Mucosa of stomach (tissue), 1 donor: ENCODE results near the gene IPO13.

ENCODE experiments used
- H3K27me3 ChIP-seq: one replicate; pipeline ENCODE4 v1.7.0; 2013; ENCODE audit warnings: mild to moderate bottlenecking, low read length; ENCODE audit not compliant: control insufficient read depth, insufficient read depth
- H3K36me3 ChIP-seq: one replicate; pipeline ENCODE4 v1.7.0; 2013; ENCODE audit warnings: low read length; ENCODE audit not compliant: control insufficient read depth, insufficient read depth
- H3K4me1 ChIP-seq: one replicate; pipeline ENCODE4 v1.7.0; 2013; ENCODE audit warnings: mild to moderate bottlenecking, low read length; ENCODE audit not compliant: control insufficient read depth, insufficient read depth
- H3K4me3 ChIP-seq: one replicate; pipeline ENCODE4 v1.7.0; 2013; ENCODE audit warnings: low read length
- H3K9ac ChIP-seq: one replicate; pipeline ENCODE4 v1.7.0; 2013; ENCODE audit warnings: mild to moderate bottlenecking, low read length, moderate library complexity
- H3K9me3 ChIP-seq: one replicate; pipeline ENCODE4 v1.7.0; 2013; ENCODE audit warnings: mild to moderate bottlenecking, low read length, moderate library complexity; ENCODE audit not compliant: control insufficient read depth
- donor health status: Pancreatic carcinoma.

Gene IPO13

GRCh38 chr1:43913666-43914360 is 32.9 kb upstream of the IPO13 start:
- Histone ChIP-seq H3K4me1 (no peaks in the 10 kb centered on the region), H3K9me3 (no peaks in the 10 kb centered on the region), H3K4me3 (no peak overlapping the region), H3K9ac (no peak overlapping the region), H3K36me3 (no peaks in the 10 kb centered on the region), H3K27me3 (no peaks in the 10 kb centered on the region)

- H3K4me3 ChIP-seq: no peak overlapping the region
- no peaks in the 10 kb centered on the region for H3K4me1 ChIP-seq
- H3K9me3 ChIP-seq: no peaks in the 10 kb centered on the region
- H3K27me3 ChIP-seq: no peaks in the 10 kb centered on the region
- H3K36me3 ChIP-seq: no peaks in the 10 kb centered on the region
- H3K9ac ChIP-seq: no peak overlapping the region
Measured at GRCh38 chr1:43914576-43915525, 31.9 kb upstream of the IPO13 start.

- H3K9ac ChIP-seq: no peak overlapping the region
- no peaks in the 10 kb centered on the region for H3K36me3 ChIP-seq
- no peak overlapping the region for H3K4me3 ChIP-seq
- no peaks in the 10 kb centered on the region for H3K27me3 ChIP-seq
- no peaks in the 10 kb centered on the region for H3K9me3 ChIP-seq
- no peaks in the 10 kb centered on the region for H3K4me1 ChIP-seq
Measured at GRCh38 chr1:43919906-43920305, 26.8 kb upstream of the IPO13 start.

DNA sequence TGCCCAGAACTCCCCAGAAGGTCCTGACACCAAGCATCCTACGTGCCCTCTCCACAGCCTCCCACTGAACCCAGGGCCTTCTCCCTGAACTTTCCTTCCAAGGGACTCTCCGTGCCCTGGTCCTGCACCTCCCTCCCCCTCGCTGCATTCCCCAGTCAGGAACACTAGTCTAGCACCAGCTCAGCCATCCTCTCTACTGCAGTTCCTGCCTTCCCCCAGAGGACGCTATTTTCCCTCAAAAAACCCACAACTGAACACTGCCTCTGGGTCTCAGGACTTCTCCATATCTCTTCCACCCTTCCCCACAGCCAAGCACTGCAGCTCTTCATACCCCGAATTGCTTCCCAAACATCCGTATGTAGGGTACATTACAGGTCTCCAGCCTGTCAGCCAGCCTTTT is 25.7 kb upstream of the IPO13 start:
- Histone ChIP-seq H3K9ac (no peak overlapping the region), H3K4me3 (no peak overlapping the region), H3K27me3 (no peaks in the 10 kb centered on the region), H3K4me1 (no peaks in the 10 kb centered on the region), H3K9me3 (no peaks in the 10 kb centered on the region), H3K36me3 (no peaks in the 10 kb centered on the region)

GRCh38 chr1:43924516-43924915 is 22.2 kb upstream of the IPO13 start:
- no peaks in the 10 kb centered on the region for H3K36me3 ChIP-seq
- H3K9ac ChIP-seq: no peak overlapping the region
- no peaks in the 10 kb centered on the region for H3K9me3 ChIP-seq
- no peak overlapping the region for H3K4me3 ChIP-seq
- H3K4me1 ChIP-seq: no peaks in the 10 kb centered on the region
- no peaks in the 10 kb centered on the region for H3K27me3 ChIP-seq

DNA sequence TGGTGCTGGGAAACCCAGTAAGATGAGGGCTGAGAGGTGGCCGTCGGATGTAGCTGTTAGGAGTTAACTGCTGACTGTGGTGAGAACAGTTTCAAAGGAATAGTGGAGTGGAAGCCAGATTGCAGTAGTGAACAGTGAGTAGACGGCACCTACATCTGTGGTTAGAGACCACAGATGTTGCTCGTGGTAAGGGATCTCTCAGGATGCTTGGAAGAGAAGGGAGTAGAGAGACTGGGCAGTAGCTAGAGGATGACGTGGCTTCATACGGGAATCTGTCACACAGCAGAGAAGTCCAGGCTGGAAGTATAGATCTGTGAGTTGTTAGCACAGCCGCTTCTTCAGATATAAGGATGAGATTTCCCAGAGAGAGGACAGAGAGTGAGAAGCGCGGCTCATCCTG is 20.9 kb upstream of the IPO13 start:
- H3K9ac ChIP-seq: no peak overlapping the region

DNA sequence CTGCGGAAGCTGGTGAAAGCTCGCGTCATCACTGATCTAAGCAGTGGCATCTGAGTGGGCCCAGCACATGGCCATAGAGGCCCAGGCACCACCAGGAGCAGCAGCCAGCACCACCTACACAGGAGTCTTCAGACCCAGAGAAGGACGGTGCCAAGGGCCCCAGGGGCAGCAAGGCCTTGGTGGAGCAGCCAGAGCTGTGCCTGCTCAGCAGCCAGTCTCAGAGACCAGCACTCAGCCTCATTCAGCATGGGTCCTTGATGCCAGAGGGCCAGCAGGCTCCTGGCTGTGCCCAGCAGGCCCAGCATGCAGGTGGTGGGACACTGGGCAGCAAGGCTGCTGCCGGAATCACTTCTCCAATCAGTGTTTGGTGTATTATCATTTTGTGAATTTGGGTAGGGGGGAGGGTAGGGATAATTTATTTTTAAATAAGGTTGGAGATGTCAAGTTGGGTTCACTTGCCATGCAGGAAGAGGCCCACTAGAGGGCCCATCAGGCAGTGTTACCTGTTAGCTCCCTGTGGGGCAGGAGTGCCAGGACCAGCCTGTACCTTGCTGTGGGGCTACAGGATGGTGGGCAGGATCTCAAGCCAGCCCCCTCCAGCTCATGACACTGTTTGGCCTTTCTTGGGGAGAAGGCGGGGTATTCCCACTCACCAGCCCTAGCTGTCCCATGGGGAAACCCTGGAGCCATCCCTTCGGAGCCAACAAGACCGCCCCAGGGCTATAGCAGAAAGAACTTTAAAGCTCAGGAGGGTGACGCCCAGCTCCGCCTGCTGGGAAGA is 16.4 kb upstream of the IPO13 start:
- Histone ChIP-seq H3K9ac (no peak overlapping the region), H3K4me1 (peaks cover 20% of the 10 kb centered on the region), H3K36me3 (no peaks in the 10 kb centered on the region), H3K27me3 (peaks cover 28% of the 10 kb centered on the region), H3K4me3 (no peak overlapping the region), H3K9me3 (no peaks in the 10 kb centered on the region)

More for the DNA sequence above, 20.9 kb upstream of the IPO13 start:
- Histone ChIP-seq H3K27me3 (no peaks in the 10 kb centered on the region), H3K4me1 (no peaks in the 10 kb centered on the region), H3K4me3 (no peak overlapping the region), H3K9me3 (no peaks in the 10 kb centered on the region), H3K36me3 (no peaks in the 10 kb centered on the region)

GRCh38 chr1:43930949-43931275 is 15.8 kb upstream of the IPO13 start:
- Histone ChIP-seq H3K27me3 (peaks cover 33% of the 10 kb centered on the region), H3K9ac (no peak overlapping the region), H3K36me3 (no peaks in the 10 kb centered on the region), H3K4me3 (no peak overlapping the region), H3K4me1 (peaks cover 25% of the 10 kb centered on the region), H3K9me3 (no peaks in the 10 kb centered on the region)

GRCh38 chr1:43931711-43932660 is 14.8 kb upstream of the IPO13 start:
- H3K4me1 ChIP-seq: peaks cover 32% of the 10 kb centered on the region
- H3K36me3 ChIP-seq: no peaks in the 10 kb centered on the region
- no peaks in the 10 kb centered on the region for H3K9me3 ChIP-seq
- H3K27me3 ChIP-seq: peaks cover 34% of the 10 kb centered on the region
- H3K9ac ChIP-seq: no peak overlapping the region
- no peak overlapping the region for H3K4me3 ChIP-seq

DNA sequence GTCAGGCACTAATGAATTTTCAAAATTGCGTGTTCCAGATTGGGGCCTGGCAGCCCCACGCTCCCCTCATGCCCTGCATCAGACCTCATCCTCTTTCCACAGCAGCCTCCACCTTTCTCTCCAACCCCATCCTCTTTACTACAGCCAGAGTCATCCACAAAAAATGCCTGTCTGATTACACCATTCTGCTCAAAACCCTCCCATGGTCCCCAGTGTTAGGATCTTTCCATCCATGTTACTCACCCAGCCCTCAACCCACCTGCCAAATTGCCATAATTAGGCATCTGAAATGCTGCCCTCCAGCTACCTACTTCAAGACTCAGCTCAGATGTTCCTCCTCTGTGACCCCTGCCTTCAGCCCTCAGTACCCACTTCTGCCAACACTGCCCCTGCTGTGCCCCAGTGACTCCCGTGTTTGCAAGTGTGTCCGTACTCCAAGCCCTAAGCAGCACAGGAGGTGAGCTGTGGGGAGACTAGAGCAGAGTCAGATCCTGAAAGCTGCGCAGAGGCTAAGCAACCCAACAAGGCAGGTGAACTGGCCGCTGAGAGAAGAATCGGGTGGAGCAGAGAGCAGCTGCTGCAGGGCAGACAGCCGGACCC is 13.9 kb upstream of the IPO13 start:
- H3K4me3 ChIP-seq: no peak overlapping the region
- H3K36me3 ChIP-seq: no peaks in the 10 kb centered on the region
- H3K4me1 ChIP-seq: peaks cover 33% of the 10 kb centered on the region
- H3K9ac ChIP-seq: peak overlapping the region; percentile 57
- peaks cover 34% of the 10 kb centered on the region for H3K27me3 ChIP-seq
- no peaks in the 10 kb centered on the region for H3K9me3 ChIP-seq
